K562 (cell line): ENCODE results near the gene NINL. TPM values are rescaled to one million over a fixed set of nuclear protein-coding genes. Genes with fewer than 3 reads are reported as not detected.

Source experiments
- ATAC-seq: fragments of 200-7000 bp; cut with Tn5 transposase; 3 replicates; pipeline ENCODE4 v1.9.1; 2020; ENCODE audit warnings: moderate library complexity
- BruUV-seq: library from RNA; stranded (reverse); fragments of 400-500 nt; replicated peaks from 2 replicates; lab custom pipeline; 2021; lab: Mats Ljungman, UMichigan
- CTCF ChIA-PET: fragments of 300-600 bp; formaldehyde crosslinking; extraction: SDS; loops from one replicate; lab custom pipeline; 2021; ENCODE audit warnings: low intra/inter-chr PET ratio; lab: Yijun Ruan, JAX
- POLR2A ChIA-PET: fragments of 300-600, 350-650 bp; sonication (Branson Sonifier 250); formaldehyde crosslinking; extraction: SDS; loops from one replicate; lab custom pipeline; 2021; ENCODE audit warnings: antibody characterized with exemption, inconsistent platforms; lab: Yijun Ruan, JAX
- DNase-seq, 4 experiments: peaks; one replicate each; pipeline versions ENCODE4 v3.0.0 to v3.0.0-alpha.2; 2011 to 2018; ENCODE audit warnings: low spot score in 3 of 4, mixed read lengths in 3 of 4; ENCODE audit errors: extremely low read depth in 1 of 4
- FAIRE-seq: peaks from 2 replicates; lab custom pipeline; 2011; peaks lifted over from hg19 to GRCh38; lab: Jason Lieb, UNC
- H2AFZ ChIP-seq: 2 replicates; pipeline ENCODE4 v1.6.0; 2011; ENCODE audit warnings: low read depth, low read length, control low read depth, inconsistent platforms
- H3K27ac ChIP-seq: fragments of 200-600 bp; 3 replicates; pipeline ENCODE4 v1.8.0; 2011; ENCODE audit warnings: low read depth, mild to moderate bottlenecking, control low read depth, inconsistent platforms, low read length, moderate library complexity, mixed read lengths; ENCODE audit errors: extremely low read depth
- H3K27me3 ChIP-seq, 2 experiments: fragments of 300-600 bp in 1 of 2; 2 replicates in 1 of 2; 3 replicates in 1 of 2; pipeline versions ENCODE4 v1.6.0 to v1.8.0; 2011; ENCODE audit warnings: inconsistent platforms in 2 of 2, low read length in 2 of 2, mild to moderate bottlenecking in 1 of 2, mixed read lengths in 1 of 2, moderate library complexity in 1 of 2; ENCODE audit not compliant: control insufficient read depth in 2 of 2, insufficient read depth in 2 of 2
- H3K36me3 ChIP-seq: fragments of 300-600 bp; 3 replicates; pipeline ENCODE4 v1.8.0; 2011; ENCODE audit warnings: mild to moderate bottlenecking, low read length, inconsistent platforms; ENCODE audit not compliant: control insufficient read depth, insufficient read depth
- H3K4me1 ChIP-seq, 2 experiments: fragments of 200-600 bp in 1 of 2; replicated peaks in 1 of 2; 2 replicates in 1 of 2; 3 replicates in 1 of 2; pipeline versions ENCODE4 v1.5.1 to v1.8.0; 2011; ENCODE audit warnings: inconsistent platforms in 2 of 2, low read length in 2 of 2, mild to moderate bottlenecking in 1 of 2, mixed read lengths in 1 of 2, moderate library complexity in 1 of 2; ENCODE audit not compliant: control insufficient read depth in 2 of 2, insufficient read depth in 2 of 2
- H3K4me2 ChIP-seq: 2 replicates; pipeline ENCODE4 v1.6.1; 2011; ENCODE audit warnings: low read length, control low read depth, inconsistent platforms, mixed read lengths; ENCODE audit not compliant: insufficient read depth
- H3K4me3 ChIP-seq: fragments of 200-600 bp; sonication (generic), shearing (Covaris generic); 2 replicates; pipeline ENCODE4 v1.5.1; 2016; ENCODE audit warnings: control low read depth, inconsistent platforms
- H3K79me2 ChIP-seq: fragments of 200-600 bp; 3 replicates; pipeline ENCODE4 v1.8.0; 2011; ENCODE audit warnings: low read length, inconsistent platforms; ENCODE audit not compliant: control insufficient read depth, insufficient read depth
- H3K9ac ChIP-seq, 2 experiments: 2 replicates each; pipeline versions ENCODE4 v1.6.0 to v1.6.1; 2011; ENCODE audit warnings: low read depth in 2 of 2, low read length in 2 of 2, control low read depth in 1 of 2, inconsistent platforms in 1 of 2, mild to moderate bottlenecking in 1 of 2, mixed read lengths in 1 of 2; ENCODE audit not compliant: insufficient read depth in 1 of 2
- H3K9me1 ChIP-seq: one replicate; pipeline ENCODE4 v1.6.0; 2011; ENCODE audit warnings: inconsistent platforms, mild to moderate bottlenecking, low read length, moderate library complexity; ENCODE audit not compliant: control insufficient read depth, insufficient read depth
- H3K9me3 ChIP-seq: replicated peaks from 2 replicates; pipeline ENCODE4 v1.5.1; 2011; ENCODE audit warnings: low read depth, low read length, inconsistent platforms; ENCODE audit not compliant: control insufficient read depth, insufficient read depth
- H4K20me1 ChIP-seq: replicated peaks from 2 replicates; pipeline ENCODE4 v1.6.1; 2011; ENCODE audit warnings: low read length, inconsistent platforms, mixed read lengths; ENCODE audit not compliant: control insufficient read depth, insufficient read depth
- ADNP ChIP-seq: fragments of 200-800 bp; sonication (Bioruptor generic); IDR thresholded peaks from 2 replicates; pipeline ENCODE4 v1.6.1; 2016; ENCODE audit warnings: missing genetic modification characterization, missing compliant biosample characterization
- AFF1 ChIP-seq, 2 experiments: fragments of 450-650 bp; IDR thresholded peaks; 2 replicates each; pipeline ENCODE4 v1.6.1; 2018; ENCODE audit warnings: mild to moderate bottlenecking in 2 of 2, low read depth in 1 of 2; ENCODE audit not compliant: partially characterized antibody in 2 of 2
- ARNT ChIP-seq, 2 experiments: fragments of 450-650 bp; IDR thresholded peaks; 2 replicates each; pipeline ENCODE4 v1.6.1; 2016; ENCODE audit warnings: mild to moderate bottlenecking in 1 of 2
- ATF2 ChIP-seq: sonication (generic); formaldehyde crosslinking; IDR thresholded peaks from 2 replicates; pipeline ENCODE4 v1.8.1; 2022; ENCODE audit warnings: missing genetic modification reagents
- CCAR2 ChIP-seq: fragments of 200-400 bp; formaldehyde crosslinking; IDR thresholded peaks from 2 replicates; pipeline ENCODE4 v1.6.1; 2017; ENCODE audit warnings: mild to moderate bottlenecking, low read depth, low read length
- FOXK2 ChIP-seq, 2 experiments: fragments of 450-650 bp; IDR thresholded peaks in 1 of 2; conservative IDR thresholded peaks in 1 of 2; 2 replicates each; pipeline ENCODE4 v1.6.1; 2016; ENCODE audit warnings: low read depth in 2 of 2, mild to moderate bottlenecking in 1 of 2
- GABPB2 ChIP-seq: fragments of 250-450 bp; sonication (Bioruptor Pico); conservative IDR thresholded peaks from 2 replicates; pipeline ENCODE4 v1.5.1; 2021; ENCODE audit warnings: mild to moderate bottlenecking
- MXI1 ChIP-seq: IDR thresholded peaks from 2 replicates; pipeline ENCODE4 v1.6.1; 2011; ENCODE audit warnings: low read depth, mild to moderate bottlenecking, improper control_type of control experiment, low read length
- SPI1 ChIP-seq: IDR thresholded peaks from 2 replicates; pipeline ENCODE4 v1.6.1; 2011; ENCODE audit warnings: low read depth, low read length, control low read depth, borderline replicate concordance
- TEAD4 ChIP-seq, 2 experiments: sonication (generic) in 1 of 2; formaldehyde crosslinking in 1 of 2; IDR thresholded peaks; 2 replicates each; pipeline versions ENCODE4 v1.6.1 to v1.8.0; 2012 to 2022; ENCODE audit warnings: borderline replicate concordance in 1 of 2, inconsistent platforms in 1 of 2, low read length in 1 of 2, mild to moderate bottlenecking in 1 of 2, missing genetic modification reagents in 1 of 2
- ZNF24 ChIP-seq: fragments of 450-650 bp; IDR thresholded peaks from 2 replicates; pipeline ENCODE4 v1.6.1; 2016
- ZNF583 ChIP-seq: fragments of 250-450 bp; sonication (Bioruptor Pico); IDR thresholded peaks from 2 replicates; pipeline ENCODE4 v1.4.0; 2020
- WGBS: fragments of 100-300 bp; shearing (Covaris generic); methylation state at CpG from one replicate; pipeline ENCODE4 v1.1.6; 2016; ENCODE audit warnings: low coverage, mixed read lengths; ENCODE audit not compliant: insufficient coverage; ENCODE audit errors: missing lambda C conversion rate; 5-methylcytosine and 5-hydroxymethylcytosine counted together
- in situ Hi-C: fragments of 300-500 bp; cut with MboI; formaldehyde crosslinking; loops from 4 replicates; pipeline ENCODE4 v1.15.0; 2018; ENCODE audit warnings: inconsistent platforms, mixed read lengths
- intact Hi-C: fragments of 100-400 bp; cut with micrococcal nuclease; formaldehyde crosslinking; loops from 2 replicates; pipeline ENCODE4 v1.14.2; 2022
- polyA plus RNA-seq, 8 experiments: library from polyadenylated mRNA; depleted of rRNA in 4 of 8; stranded (reverse) in 5 of 8; unstranded in 3 of 8; fragments of >200 nt; fragmentation: Nextera tagmentation in 2 of 8; fragmentation: Illumina TruSeq in 1 of 8; extraction: Ambion mirVana in 2 of 8; extraction: Trizol in 1 of 8; gene quantifications; 2 replicates each; pipeline versions ENCODE4 v1.2.1 to v1.2.3, GENCODE V29; 2011 to 2014; ENCODE audit warnings: inconsistent platforms in 1 of 8, missing spikeins in 1 of 8
- total RNA-seq, 7 experiments: library from RNA; depleted of rRNA in 6 of 7; stranded (reverse); fragments of >200 nt in 6 of 7; fragmentation: Illumina TruSeq in 2 of 7; extraction: Trizol in 2 of 7; gene quantifications; 2 replicates each; pipeline versions ENCODE4 v1.2.1 to v1.2.3, GENCODE V29; 2011 to 2021; ENCODE audit warnings: low replicate concordance in 1 of 7

The NINL gene
- total and polyA plus RNA-seq, 9 of the 15 experiments (the other 6 are each of a cell fraction or from before 2014, with no cell fraction given), result 0.03 to 0.22 (median 0.05) TPM; not detected in 5

GRCh38 chr20:25422032-25422431 is 163.3 kb downstream of the NINL start:
- Histone ChIP-seq H3K36me3 (peaks cover 69% of the 10 kb centered on the region; the same call in 2 of the 3 replicates), H3K9me1 (no peaks in the 10 kb centered on the region), H2AFZ (no peak overlapping the region), H3K27ac (no peak overlapping the region), H3K79me2 (no peaks in the 10 kb centered on the region), H3K4me2 (no peak overlapping the region), H3K9ac (no peak overlapping the region), H3K4me3 (no peak overlapping the region), H4K20me1 (no peaks in the 10 kb centered on the region), H3K4me1 (no peaks in the 10 kb centered on the region), H3K9me3 (no peaks in the 10 kb centered on the region), H3K27me3 (no peaks in the 10 kb centered on the region)
- DNase-seq (no peak), ATAC-seq (no peak), FAIRE-seq (no peak)
- no peak for TF ChIP-seq TEAD4 (IDR thresholded peaks at IDR 0.05; ENCODE audit: low read length)
- TF ChIP-seq TEAD4 (CRISPR knock-in tag; IDR thresholded peaks at IDR 0.05; ENCODE audit: borderline replicate concordance), result no peak
- TF ChIP-seq SPI1, result 0 out of 2 replicates have a peak, but pooled peaks have one; percentile 8
- no TSS peak for BruUV-seq
- intact Hi-C loops, result no loop called here
- 97% methylated on average over 4 of the region's 4 CpGs for WGBS
- POLR2A ChIA-PET, result no interaction called here
- in situ Hi-C loops, result no loop called here
- CTCF ChIA-PET, result no interaction called here

GRCh38 chr20:25421102-25421501 is 164.2 kb downstream of the NINL start:
- ChIA-PET POLR2A (no interaction called here), CTCF (no interaction called here)
- Histone ChIP-seq H3K36me3 (peaks cover 70% of the 10 kb centered on the region; the same call in 2 of the 3 replicates), H3K9me3 (no peaks in the 10 kb centered on the region), H3K9me1 (no peaks in the 10 kb centered on the region), H3K27me3 (no peaks in the 10 kb centered on the region), H3K4me3 (no peak overlapping the region), H3K4me1 (no peaks in the 10 kb centered on the region), H3K4me2 (no peak overlapping the region), H3K27ac (no peak overlapping the region), H3K79me2 (no peaks in the 10 kb centered on the region), H2AFZ (no peak overlapping the region), H4K20me1 (no peaks in the 10 kb centered on the region), H3K9ac (no peak overlapping the region)
- no TSS peak for BruUV-seq
- ATAC-seq, result no peak
- intact Hi-C loops, result no loop called here
- no peak for DNase-seq
- in situ Hi-C loops, result no loop called here
- no peak for FAIRE-seq
- no peak for TF ChIP-seq MXI1
- no peak for TF ChIP-seq ZNF24
- TF ChIP-seq ATF2 (CRISPR knock-in tag), result no peak
- TF ChIP-seq ARNT (IDR thresholded peaks at IDR 0.05), result no peak
- no peak for TF ChIP-seq GABPB2 (CRISPR knock-in tag)
- TF ChIP-seq AFF1 (IDR thresholded peaks at IDR 0.05; ENCODE audit: low read depth in 1 of 2, partially characterized antibody in 2 of 2), result no peak
- TF ChIP-seq FOXK2 (conservative IDR thresholded peaks at IDR 0.05 in 1 of 2, IDR thresholded peaks at IDR 0.05 in 1 of 2; ENCODE audit: low read depth in 2 of 2), result no peak
- no peak for TF ChIP-seq CCAR2
- TF ChIP-seq ADNP, result no peak
- no peak for TF ChIP-seq ZNF583 (CRISPR knock-in tag)
